Measurements from ENCODE around the gene GGT7. TPM values are rescaled to one million over a fixed set of nuclear protein-coding genes. Genes with fewer than 3 reads are reported as not detected.
A peak's percentile ranks its signal among the peaks of the same experiment; 100 is the strongest.

GGT7 gene
- total and polyA plus RNA-seq, 5 donors: 14.8 to 22.0 (median 18.3) TPM

- Histone ChIP-seq H3K4me1 (ENCODE audit: control insufficient read depth, insufficient read depth, low read length) (no peaks in the 10 kb centered on the region), H3K4me3 (ENCODE audit: low read length) (no peak overlapping the region), H3K27ac (ENCODE audit: low read length) (no peak overlapping the region), H3K27me3 (ENCODE audit: control insufficient read depth, insufficient read depth) (no peaks in the 10 kb centered on the region), H3K9me3 (ENCODE audit: control insufficient read depth, low read length) (no peaks in the 10 kb centered on the region)
- no peak for DNase-seq
- intact Hi-C loops (cut with DNase I): no loop called here
- ATAC-seq: no peak
- 96% methylated on average over 5 of the region's 5 CpGs for WGBS
Measured at GRCh38 chr20:34864216-34864615, 8.4 kb downstream of the GGT7 start.

GRCh38 chr20:34863421-34863965 is 9.2 kb downstream of the GGT7 start:
- no peak for DNase-seq
- Histone ChIP-seq H3K9me3 (ENCODE audit: control insufficient read depth, low read length) (no peaks in the 10 kb centered on the region), H3K4me3 (ENCODE audit: low read length) (no peak overlapping the region), H3K27me3 (ENCODE audit: control insufficient read depth, insufficient read depth) (no peaks in the 10 kb centered on the region), H3K4me1 (ENCODE audit: control insufficient read depth, insufficient read depth, low read length) (no peaks in the 10 kb centered on the region), H3K27ac (ENCODE audit: low read length) (no peak overlapping the region)
- ATAC-seq: peak in 1 of 2 donors; percentile 27
- intact Hi-C loops (cut with DNase I): no loop called here
- WGBS: 67% methylated on average over 32 of the region's 32 CpGs

- Histone ChIP-seq H3K9me3 (ENCODE audit: control insufficient read depth, low read length) (no peaks in the 10 kb centered on the region), H3K27me3 (ENCODE audit: control insufficient read depth, insufficient read depth) (no peaks in the 10 kb centered on the region), H3K27ac (ENCODE audit: low read length) (no peak overlapping the region), H3K4me3 (ENCODE audit: low read length) (no peak overlapping the region), H3K4me1 (ENCODE audit: control insufficient read depth, insufficient read depth, low read length) (no peaks in the 10 kb centered on the region)
- DNase-seq (no peak), ATAC-seq (peak in 1 of 2 donors; percentile 8)
- intact Hi-C loops (cut with DNase I): no loop called here
- WGBS: 91% methylated on average over 12 of the region's 12 CpGs
Measured at GRCh38 chr20:34862724-34863123, 9.9 kb downstream of the GGT7 start.

GRCh38 chr20:34861386-34862084 is 11.1 kb downstream of the GGT7 start:
- ATAC-seq: no peak
- no peaks in the 10 kb centered on the region for H3K27me3 ChIP-seq (ENCODE audit: control insufficient read depth, insufficient read depth)
- no peak overlapping the region for H3K27ac ChIP-seq (ENCODE audit: low read length)
- DNase-seq: no peak
- WGBS: 85% methylated on average over 7 of the region's 7 CpGs
- intact Hi-C loops (cut with DNase I): no loop called here
- no peaks in the 10 kb centered on the region for H3K4me1 ChIP-seq (ENCODE audit: control insufficient read depth, insufficient read depth, low read length)
- H3K4me3 ChIP-seq (ENCODE audit: low read length): no peak overlapping the region
- no peaks in the 10 kb centered on the region for H3K9me3 ChIP-seq (ENCODE audit: control insufficient read depth, low read length)

- H3K27ac ChIP-seq (ENCODE audit: low read length): no peak overlapping the region
- 84% methylated on average over 9 of the region's 9 CpGs for WGBS
- no peaks in the 10 kb centered on the region for H3K27me3 ChIP-seq (ENCODE audit: control insufficient read depth, insufficient read depth)
- no peaks in the 10 kb centered on the region for H3K9me3 ChIP-seq (ENCODE audit: control insufficient read depth, low read length)
- H3K4me1 ChIP-seq (ENCODE audit: control insufficient read depth, insufficient read depth, low read length): no peaks in the 10 kb centered on the region
- H3K4me3 ChIP-seq (ENCODE audit: low read length): no peak overlapping the region
- intact Hi-C loops (cut with DNase I): no loop called here
- ATAC-seq (no peak), DNase-seq (no peak)
Measured at GRCh38 chr20:34859826-34860545, 12.7 kb downstream of the GGT7 start.

- Histone ChIP-seq H3K4me3 (ENCODE audit: low read length) (no peak overlapping the region), H3K27me3 (ENCODE audit: control insufficient read depth, insufficient read depth) (no peaks in the 10 kb centered on the region), H3K4me1 (ENCODE audit: control insufficient read depth, insufficient read depth, low read length) (no peaks in the 10 kb centered on the region), H3K27ac (ENCODE audit: low read length) (no peak overlapping the region), H3K9me3 (ENCODE audit: control insufficient read depth, low read length) (no peaks in the 10 kb centered on the region)
- ATAC-seq (no peak), DNase-seq (no peak)
- intact Hi-C loops (cut with DNase I): no loop called here
- WGBS: 97% methylated on average over 26 of the region's 26 CpGs
Measured at GRCh38 chr20:34859367-34859766, 13.3 kb downstream of the GGT7 start.

- Histone ChIP-seq H3K4me1 (ENCODE audit: control insufficient read depth, insufficient read depth, low read length) (no peaks in the 10 kb centered on the region), H3K9me3 (ENCODE audit: control insufficient read depth, low read length) (no peaks in the 10 kb centered on the region), H3K4me3 (ENCODE audit: low read length) (no peak overlapping the region), H3K27me3 (ENCODE audit: control insufficient read depth, insufficient read depth) (no peaks in the 10 kb centered on the region), H3K27ac (ENCODE audit: low read length) (no peak overlapping the region)
- DNase-seq (no peak), ATAC-seq (peak in 1 of 2 donors; percentile 25)
- WGBS: 88% methylated on average over 4 of the region's 4 CpGs
- intact Hi-C loops (cut with DNase I): no loop called here
Measured at GRCh38 chr20:34852298-34852697, 20.4 kb downstream of the GGT7 start.

GRCh38 chr20:34850969-34851368 is 21.7 kb downstream of the GGT7 start:
- H3K9me3 ChIP-seq (ENCODE audit: control insufficient read depth, low read length): no peaks in the 10 kb centered on the region
- peak in 1 of 2 donors; percentile 9 for ATAC-seq
- 94% methylated on average over 14 of the region's 14 CpGs for WGBS

GRCh38 chr20:34849778-34850177 is 22.9 kb downstream of the GGT7 start:
- 95% methylated on average over 9 of the region's 9 CpGs for WGBS
- Histone ChIP-seq H3K27me3 (ENCODE audit: control insufficient read depth, insufficient read depth) (no peaks in the 10 kb centered on the region), H3K27ac (ENCODE audit: low read length) (no peak overlapping the region), H3K4me3 (ENCODE audit: low read length) (no peak overlapping the region), H3K4me1 (ENCODE audit: control insufficient read depth, insufficient read depth, low read length) (no peaks in the 10 kb centered on the region), H3K9me3 (ENCODE audit: control insufficient read depth, low read length) (no peaks in the 10 kb centered on the region)
- intact Hi-C loops (cut with DNase I): loop anchor here in 1 of 4 donors (10.0 kb wide), 2 partner anchors 355 to 425 kb away; partner anchors contain the start of gene MMP24OS
- ATAC-seq: no peak
- no peak for DNase-seq

More at GRCh38 chr20:34850969-34851368, 21.7 kb downstream of the GGT7 start:
- intact Hi-C loops (cut with DNase I): no loop called here
- no peaks in the 10 kb centered on the region for H3K27me3 ChIP-seq (ENCODE audit: control insufficient read depth, insufficient read depth)
- no peak for DNase-seq
- no peak overlapping the region for H3K27ac ChIP-seq (ENCODE audit: low read length)
- H3K4me1 ChIP-seq (ENCODE audit: control insufficient read depth, insufficient read depth, low read length): no peaks in the 10 kb centered on the region
- H3K4me3 ChIP-seq (ENCODE audit: low read length): no peak overlapping the region

- no peak overlapping the region for H3K27ac ChIP-seq (ENCODE audit: low read length)
- no peaks in the 10 kb centered on the region for H3K9me3 ChIP-seq (ENCODE audit: control insufficient read depth, low read length)
- WGBS: 97% methylated on average over 5 of the region's 5 CpGs
- no peaks in the 10 kb centered on the region for H3K4me1 ChIP-seq (ENCODE audit: control insufficient read depth, insufficient read depth, low read length)
- ATAC-seq: no peak
- no peak for DNase-seq
- H3K27me3 ChIP-seq (ENCODE audit: control insufficient read depth, insufficient read depth): no peaks in the 10 kb centered on the region
- intact Hi-C loops (cut with DNase I): loop anchor here in 1 of 4 donors (10.0 kb wide), 2 partner anchors 356 to 426 kb away; partner anchors contain the start of gene MMP24OS
- H3K4me3 ChIP-seq (ENCODE audit: low read length): no peak overlapping the region
Measured at GRCh38 chr20:34848597-34848996, 24.1 kb downstream of the GGT7 start.

GRCh38 chr20:34843421-34843820 is 29.2 kb downstream of the GGT7 start:
- no peak for DNase-seq
- WGBS: 87% methylated on average over 2 of the region's 2 CpGs
- Histone ChIP-seq H3K27ac (ENCODE audit: low read length) (no peak overlapping the region), H3K4me1 (ENCODE audit: control insufficient read depth, insufficient read depth, low read length) (no peaks in the 10 kb centered on the region), H3K27me3 (ENCODE audit: control insufficient read depth, insufficient read depth) (no peaks in the 10 kb centered on the region), H3K9me3 (ENCODE audit: control insufficient read depth, low read length) (no peaks in the 10 kb centered on the region), H3K4me3 (ENCODE audit: low read length) (no peak overlapping the region)
- intact Hi-C loops (cut with DNase I): loop anchor here in 1 of 4 donors (10.0 kb wide), 2 partner anchors 361 to 431 kb away; partner anchors contain the start of gene MMP24OS
- ATAC-seq: no peak
